Uterus (tissue), 4 donors: Measurements from ENCODE around the gene RAPSN. TPM values are rescaled to one million over a fixed set of nuclear protein-coding genes. Genes with fewer than 3 reads are reported as not detected.

ENCODE experiments used
- DNase-seq, 2 donors: peaks; one replicate each; pipeline ENCODE4 v3.0.0-alpha.2; 2019 to 2020
- H3K27ac ChIP-seq, 2 donors: fragments of 200-600 bp; sonication (generic); 1 replicate in 1 of 2; 2 replicates in 1 of 2; pipeline ENCODE4 v1.5.1; 2016 to 2018
- H3K27me3 ChIP-seq, 2 donors: fragments of 200-600 bp; sonication (generic); one replicate each; pipeline ENCODE4 v1.5.1; 2018 to 2019; ENCODE audit warnings: control low read depth in 1 of 2
- H3K36me3 ChIP-seq, 2 donors: fragments of 200-600 bp; sonication (generic); one replicate each; pipeline ENCODE4 v1.5.1; 2019; ENCODE audit warnings: control low read depth in 1 of 2
- H3K4me1 ChIP-seq, 2 donors: fragments of 200-600 bp; sonication (generic); one replicate each; pipeline ENCODE4 v1.5.1; 2018 to 2019; ENCODE audit warnings: control low read depth in 1 of 2
- H3K4me3 ChIP-seq, 2 donors: fragments of 200-600 bp; sonication (generic); 1 replicate in 1 of 2; 2 replicates in 1 of 2; pipeline ENCODE4 v1.5.1; 2018 to 2019; ENCODE audit warnings: mild to moderate bottlenecking in 1 of 2
- H3K9me3 ChIP-seq, 2 donors: fragments of 200-600 bp; sonication (generic); one replicate each; pipeline ENCODE4 v1.5.1; 2019; ENCODE audit warnings: control low read depth in 1 of 2
- CTCF ChIP-seq, 4 experiments: fragments of 200-600 bp in 2 of 4; fragments of 450-650 bp in 2 of 4; sonication (generic) in 2 of 4; IDR thresholded peaks; one replicate each; pipeline ENCODE4 v1.5.1; 2016 to 2019; ENCODE audit warnings: antibody characterized with exemption in 4 of 4, mild to moderate bottlenecking in 2 of 4, moderate library complexity in 1 of 4
- POLR2A ChIP-seq, 2 donors: fragments of 450-650 bp; IDR thresholded peaks; one replicate each; pipeline ENCODE4 v1.6.1; 2016; ENCODE audit warnings: antibody characterized with exemption in 2 of 2, mild to moderate bottlenecking in 1 of 2, moderate library complexity in 1 of 2
- intact Hi-C: fragments of 100-400 bp; cut with DNase I; formaldehyde crosslinking; loops from one replicate; pipeline ENCODE4 v1.15.1; 2023; ENCODE audit warnings: low total_unique reads
- total RNA-seq, 4 donors: library from RNA; depleted of rRNA in 3 of 4; stranded (reverse); fragments of >200 nt in 3 of 4; gene quantifications; one replicate each; pipeline versions ENCODE4 v1.1.0 to v1.2.4, GENCODE V29; 2014 to 2023
- donor health status: DM: yes; HTN: yes; CAD: no.

RAPSN gene
- total RNA-seq, 4 donors from 2014 or later = 0.41 TPM; not detected in 3

- intact Hi-C loops = no loop called here
- TF ChIP-seq POLR2A (IDR thresholded peaks at IDR 0.05) = no peak
- TF ChIP-seq CTCF (IDR thresholded peaks at IDR 0.05) = no peak
- H3K4me1 ChIP-seq = no peaks in the 10 kb centered on the region
- H3K27me3 ChIP-seq = no peaks in the 10 kb centered on the region
- H3K27ac ChIP-seq = no peak overlapping the region
- H3K36me3 ChIP-seq = no peaks in the 10 kb centered on the region
- H3K9me3 ChIP-seq = no peaks in the 10 kb centered on the region
- no peak overlapping the region for H3K4me3 ChIP-seq
- no peak for DNase-seq
Measured at GRCh38 chr11:47436726-47437125, 12.2 kb downstream of the RAPSN start.

GRCh38 chr11:47435687-47436086 lies 13.2 kb downstream of the RAPSN start:
- H3K36me3 ChIP-seq = no peaks in the 10 kb centered on the region
- no peaks in the 10 kb centered on the region for H3K4me1 ChIP-seq
- DNase-seq = no peak
- H3K27ac ChIP-seq = no peak overlapping the region
- intact Hi-C loops = no loop called here
- H3K4me3 ChIP-seq = no peak overlapping the region
- TF ChIP-seq POLR2A (IDR thresholded peaks at IDR 0.05) (no peak), CTCF (IDR thresholded peaks at IDR 0.05) (no peak)
- no peaks in the 10 kb centered on the region for H3K27me3 ChIP-seq
- H3K9me3 ChIP-seq = no peaks in the 10 kb centered on the region

GRCh38 chr11:47434011-47434786 lies 14.7 kb downstream of the RAPSN start:
- Histone ChIP-seq H3K27ac (no peak overlapping the region), H3K27me3 (no peaks in the 10 kb centered on the region), H3K9me3 (no peaks in the 10 kb centered on the region), H3K36me3 (no peaks in the 10 kb centered on the region), H3K4me1 (no peaks in the 10 kb centered on the region), H3K4me3 (no peak overlapping the region)
- TF ChIP-seq CTCF (IDR thresholded peaks at IDR 0.05) (no peak), POLR2A (IDR thresholded peaks at IDR 0.05) (no peak)
- DNase-seq = peak in 1 of 2 donors; percentile 39
- intact Hi-C loops = no loop called here

- no peak for TF ChIP-seq POLR2A (IDR thresholded peaks at IDR 0.05)
- TF ChIP-seq CTCF (IDR thresholded peaks at IDR 0.05) = no peak
- no peak for DNase-seq
- intact Hi-C loops = no loop called here
- Histone ChIP-seq H3K9me3 (no peaks in the 10 kb centered on the region), H3K27me3 (no peaks in the 10 kb centered on the region), H3K4me3 (no peak overlapping the region), H3K27ac (no peak overlapping the region), H3K36me3 (no peaks in the 10 kb centered on the region), H3K4me1 (no peaks in the 10 kb centered on the region)
Measured at GRCh38 chr11:47433157-47433556, 15.8 kb downstream of the RAPSN start.

GRCh38 chr11:47431356-47432083 lies 17.4 kb downstream of the RAPSN start:
- Histone ChIP-seq H3K27me3 (no peaks in the 10 kb centered on the region), H3K9me3 (no peaks in the 10 kb centered on the region), H3K4me3 (no peak overlapping the region), H3K27ac (no peak overlapping the region), H3K36me3 (no peaks in the 10 kb centered on the region), H3K4me1 (no peaks in the 10 kb centered on the region)
- intact Hi-C loops = no loop called here
- TF ChIP-seq POLR2A (IDR thresholded peaks at IDR 0.05) (no peak), CTCF (IDR thresholded peaks at IDR 0.05) (no peak)
- DNase-seq = no peak
